Neural cell (in vitro differentiated cells): ENCODE results near the gene WNT7A. TPM values are rescaled to one million over a fixed set of nuclear protein-coding genes. Genes with fewer than 3 reads are reported as not detected.

Source experiments
- H2AFZ ChIP-seq: fragments of 200-600, 300-800 bp; sonication (generic), shearing (Covaris generic); 2 replicates; pipeline ENCODE4 v1.6.0; 2014; ENCODE audit warnings: low read depth, mild to moderate bottlenecking, antibody characterized with exemption, low read length, moderate library complexity
- H3F3A ChIP-seq: fragments of 200-600 bp; shearing (Covaris generic); 2 replicates; pipeline ENCODE4 v1.6.1; 2016; ENCODE audit warnings: mild to moderate bottlenecking, moderate library complexity, mixed read lengths, antibody characterized with exemption, low read length; ENCODE audit not compliant: insufficient read depth, poor library complexity, severe bottlenecking
- H3K27ac ChIP-seq: fragments of 200-600, 300-800 bp; sonication (generic), shearing (Covaris generic); 2 replicates; pipeline ENCODE4 v1.5.1; 2014; ENCODE audit warnings: mild to moderate bottlenecking, low read length, moderate library complexity
- H3K27me3 ChIP-seq: fragments of 300-800, 200-600 bp; sonication (generic), shearing (Covaris generic); 2 replicates; pipeline ENCODE4 v1.6.0; 2014; ENCODE audit warnings: mild to moderate bottlenecking, low read depth, low read length, moderate library complexity; ENCODE audit not compliant: insufficient read depth
- H3K36me3 ChIP-seq: fragments of 300-800, 200-600 bp; sonication (generic), shearing (Covaris generic); 2 replicates; pipeline ENCODE4 v1.5.1; 2014; ENCODE audit warnings: mild to moderate bottlenecking, antibody characterized with exemption, low read length, moderate library complexity; ENCODE audit not compliant: insufficient read depth
- H3K4me2 ChIP-seq: fragments of 300-800, 200-600 bp; sonication (generic), shearing (Covaris generic); 2 replicates; pipeline ENCODE4 v1.6.0; 2014; ENCODE audit warnings: mild to moderate bottlenecking, low read length
- H3K4me3 ChIP-seq: fragments of 300-800, 200-600 bp; sonication (generic), shearing (Covaris generic); 2 replicates; pipeline ENCODE4 v1.5.1; 2014; ENCODE audit warnings: mild to moderate bottlenecking, low read length, moderate library complexity
- H3K79me2 ChIP-seq: fragments of 200-600 bp; shearing (Covaris generic); replicated peaks from 2 replicates; pipeline ENCODE4 v1.6.0; 2014; ENCODE audit warnings: mild to moderate bottlenecking, low read length, moderate library complexity; ENCODE audit not compliant: insufficient read depth
- H3K9ac ChIP-seq: fragments of 300-800, 200-600 bp; sonication (generic), shearing (Covaris generic); 2 replicates; pipeline ENCODE4 v1.6.1; 2016; ENCODE audit warnings: mild to moderate bottlenecking, low read length, mixed read lengths
- H3K9me2 ChIP-seq: fragments of 200-600 bp; shearing (Covaris generic); 2 replicates; pipeline ENCODE4 v1.6.1; 2016; ENCODE audit warnings: mild to moderate bottlenecking, low read length, mixed read lengths; ENCODE audit not compliant: insufficient read depth
- H3K9me3 ChIP-seq: fragments of 200-600, 300-800 bp; sonication (generic), shearing (Covaris generic); 2 replicates; pipeline ENCODE4 v1.6.1; 2016; ENCODE audit warnings: mild to moderate bottlenecking, mixed run types, low read length, moderate library complexity, mixed read lengths
- H4K20me1 ChIP-seq: fragments of 200-600 bp; shearing (Covaris generic); 2 replicates; pipeline ENCODE4 v1.6.1; 2016; ENCODE audit warnings: mild to moderate bottlenecking, mixed run types; ENCODE audit not compliant: insufficient read depth
- CTCF ChIP-seq: fragments of 450-650 bp; IDR thresholded peaks from 2 replicates; pipeline ENCODE4 v1.5.1; 2014; ENCODE audit warnings: antibody characterized with exemption, mild to moderate bottlenecking, moderate library complexity; ENCODE audit not compliant: poor library complexity, severe bottlenecking
- EP300 ChIP-seq: fragments of 450-650 bp; conservative IDR thresholded peaks from 2 replicates; pipeline ENCODE4 v1.6.1; 2014; ENCODE audit warnings: antibody characterized with exemption, mild to moderate bottlenecking, moderate library complexity; ENCODE audit not compliant: poor library complexity, severe bottlenecking
- EZH2 ChIP-seq: fragments of 200-600, 300-800 bp; shearing (Covaris generic), sonication (generic); IDR thresholded peaks from 2 replicates; pipeline ENCODE4 v1.6.1; 2014; ENCODE audit warnings: antibody characterized with exemption, low read length, borderline replicate concordance, mild to moderate bottlenecking; ENCODE audit not compliant: insufficient read depth, poor library complexity, severe bottlenecking
- MXI1 ChIP-seq: fragments of 450-650 bp; conservative IDR thresholded peaks from 2 replicates; pipeline ENCODE4 v1.6.1; 2014; ENCODE audit warnings: antibody characterized with exemption, mild to moderate bottlenecking; ENCODE audit not compliant: poor library complexity, severe bottlenecking
- POLR2AphosphoS5 ChIP-seq: IDR thresholded peaks from 2 replicates; pipeline ENCODE4 v1.6.1; 2012
- RAD21 ChIP-seq: fragments of 450-650 bp; conservative IDR thresholded peaks from 2 replicates; pipeline ENCODE4 v1.6.1; 2014; ENCODE audit warnings: antibody characterized with exemption, mild to moderate bottlenecking, moderate library complexity
- SMC3 ChIP-seq: fragments of 450-650 bp; conservative IDR thresholded peaks from 2 replicates; pipeline ENCODE4 v1.6.1; 2014; ENCODE audit warnings: antibody characterized with exemption, mild to moderate bottlenecking, moderate library complexity; ENCODE audit not compliant: poor library complexity
- TAF1 ChIP-seq: IDR thresholded peaks from 2 replicates; pipeline ENCODE4 v1.6.1; 2012; ENCODE audit warnings: low read depth
- polyA plus RNA-seq: library from polyadenylated mRNA; depleted of rRNA; stranded (reverse); fragments of >200 nt; gene quantifications from 2 replicates; pipeline ENCODE4 v1.2.3, GENCODE V29; 2014
- TF ChIP-seq, protein P1 (sequence below): IDR thresholded peaks from 2 replicates; pipeline ENCODE4 v1.6.1; 2012; ENCODE audit warnings: borderline replicate concordance

WNT7A gene
- polyA plus RNA-seq, 1 donor from 2014 or later, result 13.3 TPM

GRCh38 chr3:13863382-13863952 lies 16.4 kb downstream of the WNT7A start:
- H3K4me3 ChIP-seq, result no peak overlapping the region

DNA sequence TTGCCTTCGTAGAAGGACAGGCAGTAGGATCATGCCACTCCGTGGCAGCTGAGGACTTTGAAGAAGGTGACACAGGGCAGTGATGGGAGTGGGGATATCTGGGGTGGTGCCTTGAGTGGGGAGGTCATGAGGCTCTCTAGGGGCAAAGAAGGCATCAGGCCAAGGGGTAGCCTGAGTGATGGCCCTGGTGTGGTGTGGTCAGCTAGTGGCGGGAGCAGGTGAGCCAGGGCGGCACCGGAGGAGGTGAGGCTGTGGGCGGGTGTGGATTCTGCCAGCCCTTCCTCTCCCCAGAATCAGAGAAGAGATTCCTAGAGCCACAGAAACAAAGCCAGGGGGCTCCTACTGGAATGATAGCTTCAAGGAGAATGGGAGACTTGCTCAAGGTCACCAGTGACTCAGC lies 18.4 kb downstream of the WNT7A start:
- H2AFZ ChIP-seq, result no peak overlapping the region
- no peaks in the 10 kb centered on the region for H3K9me2 ChIP-seq
- no peak overlapping the region for H3K9ac ChIP-seq
- no peaks in the 10 kb centered on the region for H3K27me3 ChIP-seq
- H3K27ac ChIP-seq, result no peak overlapping the region
- no peaks in the 10 kb centered on the region for H3K9me3 ChIP-seq
- H3F3A ChIP-seq, result no peaks in the 10 kb centered on the region
- peaks cover 9% of the 10 kb centered on the region for H3K36me3 ChIP-seq
- TF ChIP-seq TAF1 (no peak), POLR2AphosphoS5 (no peak), MXI1 (no peak), RAD21 (no peak), EP300 (no peak), SMC3 (no peak), EZH2 (no peak), CTCF (no peak)
- TF ChIP-seq, protein P1, sequence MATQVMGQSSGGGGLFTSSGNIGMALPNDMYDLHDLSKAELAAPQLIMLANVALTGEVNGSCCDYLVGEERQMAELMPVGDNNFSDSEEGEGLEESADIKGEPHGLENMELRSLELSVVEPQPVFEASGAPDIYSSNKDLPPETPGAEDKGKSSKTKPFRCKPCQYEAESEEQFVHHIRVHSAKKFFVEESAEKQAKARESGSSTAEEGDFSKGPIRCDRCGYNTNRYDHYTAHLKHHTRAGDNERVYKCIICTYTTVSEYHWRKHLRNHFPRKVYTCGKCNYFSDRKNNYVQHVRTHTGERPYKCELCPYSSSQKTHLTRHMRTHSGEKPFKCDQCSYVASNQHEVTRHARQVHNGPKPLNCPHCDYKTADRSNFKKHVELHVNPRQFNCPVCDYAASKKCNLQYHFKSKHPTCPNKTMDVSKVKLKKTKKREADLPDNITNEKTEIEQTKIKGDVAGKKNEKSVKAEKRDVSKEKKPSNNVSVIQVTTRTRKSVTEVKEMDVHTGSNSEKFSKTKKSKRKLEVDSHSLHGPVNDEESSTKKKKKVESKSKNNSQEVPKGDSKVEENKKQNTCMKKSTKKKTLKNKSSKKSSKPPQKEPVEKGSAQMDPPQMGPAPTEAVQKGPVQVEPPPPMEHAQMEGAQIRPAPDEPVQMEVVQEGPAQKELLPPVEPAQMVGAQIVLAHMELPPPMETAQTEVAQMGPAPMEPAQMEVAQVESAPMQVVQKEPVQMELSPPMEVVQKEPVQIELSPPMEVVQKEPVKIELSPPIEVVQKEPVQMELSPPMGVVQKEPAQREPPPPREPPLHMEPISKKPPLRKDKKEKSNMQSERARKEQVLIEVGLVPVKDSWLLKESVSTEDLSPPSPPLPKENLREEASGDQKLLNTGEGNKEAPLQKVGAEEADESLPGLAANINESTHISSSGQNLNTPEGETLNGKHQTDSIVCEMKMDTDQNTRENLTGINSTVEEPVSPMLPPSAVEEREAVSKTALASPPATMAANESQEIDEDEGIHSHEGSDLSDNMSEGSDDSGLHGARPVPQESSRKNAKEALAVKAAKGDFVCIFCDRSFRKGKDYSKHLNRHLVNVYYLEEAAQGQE, result no peak
- no peak overlapping the region for H3K4me2 ChIP-seq
- no peaks in the 10 kb centered on the region for H3K79me2 ChIP-seq
- H4K20me1 ChIP-seq, result no peaks in the 10 kb centered on the region
- no peak overlapping the region for H3K4me3 ChIP-seq

More at GRCh38 chr3:13863382-13863952, 16.4 kb downstream of the WNT7A start:
- TF ChIP-seq MXI1, result no peak
- no peak for TF ChIP-seq RAD21
- TF ChIP-seq EZH2, result no peak
- TF ChIP-seq EP300, result no peak
- TF ChIP-seq CTCF, result no peak
- H3K9ac ChIP-seq, result peak overlapping the region; percentile 1
- no peaks in the 10 kb centered on the region for H4K20me1 ChIP-seq
- H3K4me2 ChIP-seq, result no peak overlapping the region
- H3K79me2 ChIP-seq, result no peaks in the 10 kb centered on the region
- H3K9me3 ChIP-seq, result no peaks in the 10 kb centered on the region
- no peaks in the 10 kb centered on the region for H3F3A ChIP-seq
- peaks cover 9% of the 10 kb centered on the region for H3K36me3 ChIP-seq
- H2AFZ ChIP-seq, result no peak overlapping the region
- H3K27ac ChIP-seq, result no peak overlapping the region
- no peaks in the 10 kb centered on the region for H3K9me2 ChIP-seq
- no peaks in the 10 kb centered on the region for H3K27me3 ChIP-seq
